ENCODE results near the gene ZNRD2.

- TF ChIP-seq CTCF (IDR thresholded peaks at IDR 0.05) (no peak), POLR2A (IDR thresholded peaks at IDR 0.05) (no peak)
These were observed 31.1 kb upstream of the ZNRD2 start for GRCh38 chr11:65538915-65539743.
